Measurements from ENCODE around the gene MICU1.
A peak's percentile ranks its signal among the peaks of the same experiment; 100 is the strongest.
"Not testable (repeated sequence)": the region's sequence is repeated elsewhere in the genome, so short reads cannot be mapped to it uniquely, and the experiment has no call there.

MICU1 gene

DNA sequence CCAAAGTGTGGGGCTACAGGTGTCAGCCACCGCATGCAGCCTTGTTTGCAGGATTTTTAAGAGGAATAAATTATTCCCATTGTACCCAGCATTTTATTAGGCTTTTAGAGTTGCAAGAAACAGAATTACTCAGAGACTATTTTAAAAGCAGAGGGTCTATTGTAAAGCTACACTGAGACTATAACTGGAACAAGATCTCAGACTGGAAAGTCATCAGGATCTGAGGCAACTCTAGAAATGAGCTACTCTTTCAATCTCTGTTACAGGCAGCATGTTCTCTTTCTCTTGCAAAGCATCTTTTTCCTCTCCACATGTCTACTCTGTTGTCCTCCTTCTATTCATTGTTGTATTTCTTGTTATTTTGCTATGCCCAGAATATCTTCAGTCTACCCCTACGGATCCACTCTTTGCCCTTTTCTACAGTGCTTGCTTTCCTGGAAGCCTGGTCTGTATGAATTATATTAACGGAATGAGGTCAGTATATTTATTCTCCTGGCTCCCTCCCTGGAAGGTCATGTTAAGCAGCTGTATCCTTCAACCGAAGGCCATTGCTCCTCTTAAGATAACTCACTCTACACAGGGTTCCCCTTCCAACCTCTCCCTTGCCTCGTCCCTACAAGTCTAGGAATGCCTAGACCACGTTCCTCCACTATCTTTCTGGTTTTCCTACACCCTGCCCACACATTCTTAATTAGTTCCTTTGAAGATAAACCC is 27.7 kb upstream of the MICU1 start:
- DNase-seq (ENCODE audit: extremely low read depth, insufficient read length) = no peak
- H3K27me3 ChIP-seq (replicated peaks; ENCODE audit: control insufficient read depth, insufficient read depth, low read length) = no peaks in the 10 kb centered on the region
- no peak overlapping the region for H3K4me3 ChIP-seq (replicated peaks; ENCODE audit: low read depth, low read length)
- TF ChIP-seq, protein P1, sequence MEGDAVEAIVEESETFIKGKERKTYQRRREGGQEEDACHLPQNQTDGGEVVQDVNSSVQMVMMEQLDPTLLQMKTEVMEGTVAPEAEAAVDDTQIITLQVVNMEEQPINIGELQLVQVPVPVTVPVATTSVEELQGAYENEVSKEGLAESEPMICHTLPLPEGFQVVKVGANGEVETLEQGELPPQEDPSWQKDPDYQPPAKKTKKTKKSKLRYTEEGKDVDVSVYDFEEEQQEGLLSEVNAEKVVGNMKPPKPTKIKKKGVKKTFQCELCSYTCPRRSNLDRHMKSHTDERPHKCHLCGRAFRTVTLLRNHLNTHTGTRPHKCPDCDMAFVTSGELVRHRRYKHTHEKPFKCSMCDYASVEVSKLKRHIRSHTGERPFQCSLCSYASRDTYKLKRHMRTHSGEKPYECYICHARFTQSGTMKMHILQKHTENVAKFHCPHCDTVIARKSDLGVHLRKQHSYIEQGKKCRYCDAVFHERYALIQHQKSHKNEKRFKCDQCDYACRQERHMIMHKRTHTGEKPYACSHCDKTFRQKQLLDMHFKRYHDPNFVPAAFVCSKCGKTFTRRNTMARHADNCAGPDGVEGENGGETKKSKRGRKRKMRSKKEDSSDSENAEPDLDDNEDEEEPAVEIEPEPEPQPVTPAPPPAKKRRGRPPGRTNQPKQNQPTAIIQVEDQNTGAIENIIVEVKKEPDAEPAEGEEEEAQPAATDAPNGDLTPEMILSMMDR (IDR thresholded peaks at IDR 0.05; ENCODE audit: insufficient read depth, low read length, poor library complexity, severe bottlenecking) = no peak
- no peaks in the 10 kb centered on the region for H3K36me3 ChIP-seq (ENCODE audit: control insufficient read depth, insufficient read depth, low read length)

DNA sequence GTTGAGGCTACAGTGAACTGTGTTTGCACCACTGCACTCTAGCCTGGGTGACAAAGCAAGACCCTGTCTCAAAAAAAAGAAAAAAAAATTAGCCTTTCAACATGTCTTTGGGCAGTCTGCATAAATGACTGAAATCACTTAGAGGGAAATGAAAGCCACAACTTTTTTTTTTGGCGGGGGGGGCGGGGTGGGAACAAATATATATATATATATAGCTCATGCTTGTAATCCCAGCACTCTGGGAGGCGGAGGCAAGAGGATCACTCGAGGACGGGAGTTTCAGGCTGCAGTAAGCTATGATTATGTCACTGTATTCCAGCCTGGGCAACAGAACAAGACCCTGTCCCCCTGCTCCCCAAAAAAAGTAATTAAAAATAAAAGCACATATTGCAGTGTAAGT is 23.4 kb upstream of the MICU1 start:
- DNase-seq (ENCODE audit: extremely low read depth, insufficient read length) = peak; percentile 10
- H3K4me3 ChIP-seq (replicated peaks; ENCODE audit: low read depth, low read length) = no peak overlapping the region
- no peaks in the 10 kb centered on the region for H3K27me3 ChIP-seq (replicated peaks; ENCODE audit: control insufficient read depth, insufficient read depth, low read length)
- TF ChIP-seq, protein P1 (IDR thresholded peaks at IDR 0.05; ENCODE audit: insufficient read depth, low read length, poor library complexity, severe bottlenecking) = no peak
- H3K36me3 ChIP-seq (ENCODE audit: control insufficient read depth, insufficient read depth, low read length) = no peaks in the 10 kb centered on the region

DNA sequence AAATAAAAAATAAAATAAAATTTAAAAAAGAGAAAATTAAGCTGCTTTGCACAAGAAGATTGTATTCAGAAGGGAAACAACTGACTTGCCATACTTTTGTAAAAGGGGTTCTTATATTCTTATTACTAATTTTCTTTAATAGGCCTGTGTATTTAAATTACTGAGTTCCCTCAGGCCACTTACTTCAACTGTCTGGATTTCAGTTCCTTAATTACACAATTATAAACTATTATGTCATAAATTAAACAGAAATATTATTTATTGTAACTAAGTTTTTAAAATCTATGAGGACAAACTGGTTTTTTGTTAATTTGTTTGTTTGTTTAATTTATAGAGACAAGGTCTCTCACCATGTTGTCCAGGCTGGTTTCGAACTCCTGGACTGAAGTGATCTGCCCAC is 22.4 kb upstream of the MICU1 start:
- no peak for DNase-seq (ENCODE audit: extremely low read depth, insufficient read length)
- Histone ChIP-seq H3K36me3 (ENCODE audit: control insufficient read depth, insufficient read depth, low read length) (no peaks in the 10 kb centered on the region), H3K27me3 (replicated peaks; ENCODE audit: control insufficient read depth, insufficient read depth, low read length) (no peaks in the 10 kb centered on the region), H3K4me3 (replicated peaks; ENCODE audit: low read depth, low read length) (no peak overlapping the region)
- TF ChIP-seq, protein P1 (IDR thresholded peaks at IDR 0.05; ENCODE audit: insufficient read depth, low read length, poor library complexity, severe bottlenecking) = no peak

DNA sequence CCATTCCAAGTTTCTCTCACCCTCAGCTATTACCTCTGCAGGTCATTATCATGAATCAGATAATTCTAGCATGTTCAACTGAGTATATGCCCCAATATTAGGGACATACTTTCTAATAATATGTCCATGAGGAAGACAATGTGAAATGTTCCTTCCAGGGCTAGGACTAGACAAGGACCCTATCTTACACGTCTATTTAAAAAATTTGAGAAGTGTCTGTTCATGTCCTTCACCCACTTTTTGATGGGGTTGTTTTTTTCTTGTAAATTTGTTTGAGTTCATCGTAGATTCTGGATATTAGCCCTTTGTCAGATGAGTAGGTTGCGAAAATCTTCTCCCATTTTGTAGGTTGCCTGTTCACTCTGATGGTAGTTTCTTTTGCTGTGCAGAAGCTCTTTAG is 21.1 kb upstream of the MICU1 start:
- DNase-seq (ENCODE audit: extremely low read depth, insufficient read length); H3K4me3 ChIP-seq (replicated peaks; ENCODE audit: low read depth, low read length); H3K36me3 ChIP-seq (ENCODE audit: control insufficient read depth, insufficient read depth, low read length); H3K27me3 ChIP-seq (replicated peaks; ENCODE audit: control insufficient read depth, insufficient read depth, low read length): not testable (repeated sequence)

DNA sequence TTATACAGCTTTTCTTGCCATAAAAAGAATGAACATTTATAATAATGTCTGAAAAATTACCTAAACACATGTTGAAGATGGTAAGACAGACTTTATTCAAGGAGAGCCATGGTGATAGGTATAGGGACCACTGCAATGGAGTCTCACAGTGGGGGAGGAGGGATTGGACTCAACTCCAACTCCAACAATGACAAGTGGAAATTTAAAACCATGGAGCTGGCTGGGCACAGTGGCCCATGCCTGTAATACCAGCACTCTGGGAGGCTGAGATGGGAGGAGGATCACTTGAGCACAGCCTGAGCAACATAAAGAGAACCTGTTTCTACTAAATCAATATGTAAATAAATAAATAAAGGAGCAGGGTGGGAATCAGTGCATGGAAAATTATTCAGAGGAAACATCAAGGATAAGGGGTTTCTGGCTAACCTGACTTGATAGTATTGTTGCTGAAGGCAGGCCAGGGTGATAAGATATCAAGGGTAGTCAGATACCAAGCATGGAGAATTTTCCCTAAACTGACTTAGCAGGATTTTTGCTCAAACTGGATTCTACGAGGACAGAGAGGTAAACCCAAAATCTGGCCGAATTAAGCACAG is 19.5 kb upstream of the MICU1 start:
- DNase-seq (ENCODE audit: extremely low read depth, insufficient read length) = no peak
- TF ChIP-seq, protein P1 (IDR thresholded peaks at IDR 0.05; ENCODE audit: insufficient read depth, low read length, poor library complexity, severe bottlenecking) = no peak
- Histone ChIP-seq H3K27me3 (replicated peaks; ENCODE audit: control insufficient read depth, insufficient read depth, low read length) (no peaks in the 10 kb centered on the region), H3K36me3 (ENCODE audit: control insufficient read depth, insufficient read depth, low read length) (no peaks in the 10 kb centered on the region), H3K4me3 (replicated peaks; ENCODE audit: low read depth, low read length) (no peak overlapping the region)

DNA sequence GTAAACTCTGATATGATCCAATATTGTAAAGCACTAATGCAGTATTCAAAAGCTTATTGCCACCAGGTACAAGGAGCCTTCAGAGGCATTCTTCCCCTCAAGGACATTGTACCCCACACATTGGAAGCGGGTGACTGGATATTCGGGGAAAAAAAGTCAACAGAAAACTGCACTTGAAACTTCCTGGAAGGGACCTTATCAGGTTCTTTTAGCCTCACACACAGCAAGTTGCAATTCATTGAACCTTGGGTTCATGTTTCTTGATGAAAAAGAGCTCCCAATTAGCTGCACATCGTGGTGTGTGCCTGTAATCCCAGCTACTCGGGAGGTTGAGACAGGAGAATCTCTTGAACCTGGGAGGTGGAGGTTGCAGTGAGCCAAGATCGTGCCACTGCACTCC is 16.4 kb upstream of the MICU1 start:
- H3K36me3 ChIP-seq (ENCODE audit: control insufficient read depth, insufficient read depth, low read length) = no peaks in the 10 kb centered on the region
- H3K4me3 ChIP-seq (replicated peaks; ENCODE audit: low read depth, low read length) = no peak overlapping the region
- no peak for DNase-seq (ENCODE audit: extremely low read depth, insufficient read length)
- no peaks in the 10 kb centered on the region for H3K27me3 ChIP-seq (replicated peaks; ENCODE audit: control insufficient read depth, insufficient read depth, low read length)
- TF ChIP-seq, protein P1 (IDR thresholded peaks at IDR 0.05; ENCODE audit: insufficient read depth, low read length, poor library complexity, severe bottlenecking) = no peak

Data from GM06990 (cell line).